Neural crest cell (in vitro differentiated cells): ENCODE data around the gene EFCAB11. TPM values are rescaled to one million over a fixed set of nuclear protein-coding genes. Genes with fewer than 3 reads are reported as not detected.

ENCODE experiments used
- DNase-seq: peaks from one replicate; pipeline ENCODE4 v3.0.0; 2021; ENCODE audit warnings: low read depth, mixed read lengths, low spot score
- H3K27ac Mint-ChIP-seq: one replicate; pipeline ENCODE4 v1.8.0; 2021; ENCODE audit warnings: mild to moderate bottlenecking, mixed read lengths; ENCODE audit not compliant: unreplicated experiment
- H3K27me3 Mint-ChIP-seq: 2 replicates; pipeline ENCODE4 v1.8.0; 2021; ENCODE audit warnings: low read depth, mild to moderate bottlenecking, mixed read lengths
- H3K36me3 Mint-ChIP-seq: 2 replicates; pipeline ENCODE4 v1.8.0; 2021; ENCODE audit warnings: low read depth, mild to moderate bottlenecking, mixed read lengths
- H3K4me1 Mint-ChIP-seq: 2 replicates; pipeline ENCODE4 v1.8.0; 2021; ENCODE audit warnings: mixed read lengths
- H3K4me3 Mint-ChIP-seq: one replicate; pipeline ENCODE4 v1.8.0; 2021; ENCODE audit warnings: mild to moderate bottlenecking, mixed read lengths
- H3K9me3 Mint-ChIP-seq: 2 replicates; pipeline ENCODE4 v1.8.0; 2021; ENCODE audit warnings: mixed read lengths
- total RNA-seq: library from RNA; stranded (reverse); gene quantifications from 2 replicates; pipeline ENCODE4 v1.2.1, GENCODE V29; 2021
- TF ChIP-seq, protein P1 (sequence below): fragments of 200-600 bp; sonication (generic); conservative IDR thresholded peaks from 2 replicates; pipeline ENCODE4 v1.5.0; 2021; ENCODE audit warnings: antibody characterized with exemption, mild to moderate bottlenecking

Gene EFCAB11
- total RNA-seq, 1 donor from 2014 or later, result 15.4 TPM

DNA sequence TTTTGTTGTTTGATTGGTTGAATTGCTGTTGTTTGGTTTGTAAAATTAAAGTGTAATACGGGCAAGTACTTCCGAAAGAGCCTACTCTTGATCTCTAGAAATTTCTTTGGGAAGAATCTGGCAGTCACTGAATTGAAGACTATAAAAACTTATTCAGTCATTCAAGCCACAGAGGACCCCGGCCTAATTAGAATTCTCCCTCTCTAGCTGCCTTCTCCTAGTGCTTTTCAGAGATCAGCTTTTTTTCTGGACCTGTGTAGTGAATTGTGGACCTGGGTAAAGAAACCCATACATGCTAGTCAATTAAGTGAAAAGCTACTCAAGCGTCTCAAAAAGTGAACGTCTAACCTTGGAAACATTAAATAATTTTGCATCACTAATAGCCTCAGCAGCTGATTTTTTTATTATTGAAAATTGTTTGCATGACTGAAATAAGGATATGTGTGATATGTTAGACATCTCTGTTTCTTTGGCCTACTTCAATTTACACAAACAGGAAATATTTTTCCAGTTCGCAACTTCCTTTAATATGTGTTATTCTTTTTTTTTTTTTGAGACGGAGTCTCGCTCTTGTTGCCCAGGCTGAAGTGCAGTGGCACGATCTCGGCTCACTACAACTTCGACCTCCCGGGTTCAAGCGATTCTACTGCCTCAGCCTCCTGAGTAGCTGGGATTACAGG is 27.2 kb downstream of the EFCAB11 start:
- Mint-ChIP-seq H3K4me1 (no peaks in the 10 kb centered on the region), H3K36me3 (peaks cover 2% of the 10 kb centered on the region), H3K4me3 (no peak overlapping the region), H3K27ac (no peak overlapping the region), H3K27me3 (no peaks in the 10 kb centered on the region), H3K9me3 (no peaks in the 10 kb centered on the region)
- TF ChIP-seq, protein P1, sequence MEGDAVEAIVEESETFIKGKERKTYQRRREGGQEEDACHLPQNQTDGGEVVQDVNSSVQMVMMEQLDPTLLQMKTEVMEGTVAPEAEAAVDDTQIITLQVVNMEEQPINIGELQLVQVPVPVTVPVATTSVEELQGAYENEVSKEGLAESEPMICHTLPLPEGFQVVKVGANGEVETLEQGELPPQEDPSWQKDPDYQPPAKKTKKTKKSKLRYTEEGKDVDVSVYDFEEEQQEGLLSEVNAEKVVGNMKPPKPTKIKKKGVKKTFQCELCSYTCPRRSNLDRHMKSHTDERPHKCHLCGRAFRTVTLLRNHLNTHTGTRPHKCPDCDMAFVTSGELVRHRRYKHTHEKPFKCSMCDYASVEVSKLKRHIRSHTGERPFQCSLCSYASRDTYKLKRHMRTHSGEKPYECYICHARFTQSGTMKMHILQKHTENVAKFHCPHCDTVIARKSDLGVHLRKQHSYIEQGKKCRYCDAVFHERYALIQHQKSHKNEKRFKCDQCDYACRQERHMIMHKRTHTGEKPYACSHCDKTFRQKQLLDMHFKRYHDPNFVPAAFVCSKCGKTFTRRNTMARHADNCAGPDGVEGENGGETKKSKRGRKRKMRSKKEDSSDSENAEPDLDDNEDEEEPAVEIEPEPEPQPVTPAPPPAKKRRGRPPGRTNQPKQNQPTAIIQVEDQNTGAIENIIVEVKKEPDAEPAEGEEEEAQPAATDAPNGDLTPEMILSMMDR, result no peak
- no peak for DNase-seq

DNA sequence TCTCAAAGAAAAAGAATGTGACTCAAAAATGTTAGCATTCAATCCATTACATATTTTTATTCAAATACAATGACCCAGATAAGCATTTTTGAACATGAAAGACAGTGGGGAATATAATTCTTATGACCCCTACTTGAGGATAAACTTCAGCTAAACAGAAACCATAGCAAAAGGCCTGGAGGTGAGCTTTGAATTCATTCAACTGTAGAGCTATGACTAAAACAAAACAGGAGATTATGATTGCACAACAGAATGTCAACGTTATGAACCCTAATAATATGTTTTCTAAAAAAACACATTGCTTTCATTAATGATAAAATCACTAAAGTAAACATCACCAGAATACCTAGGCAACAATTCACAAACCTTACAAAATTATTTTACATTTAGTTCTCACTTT is 27.8 kb downstream of the EFCAB11 start:
- H3K4me3 Mint-ChIP-seq, result no peak overlapping the region

DNA sequence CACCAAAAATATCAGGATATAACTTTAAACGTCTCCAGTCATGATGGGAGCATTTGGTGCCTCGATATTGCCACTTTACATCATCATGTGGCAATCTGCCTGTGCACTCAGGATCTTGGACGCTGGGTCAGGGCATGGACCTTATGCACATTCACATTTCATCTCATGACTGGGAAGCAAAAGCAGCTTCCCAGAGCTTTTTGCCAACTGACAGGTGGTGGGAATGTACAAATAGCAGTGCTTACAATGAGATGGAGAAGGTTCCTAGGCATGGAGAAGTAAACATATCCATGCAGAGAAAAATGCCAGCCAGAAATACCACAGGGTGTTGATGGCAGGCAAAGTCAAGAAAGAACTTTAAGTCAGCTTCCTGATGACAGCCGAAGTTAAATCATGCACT is 30.3 kb downstream of the EFCAB11 start:
- peaks cover 2% of the 10 kb centered on the region for H3K36me3 Mint-ChIP-seq
- no peak for DNase-seq
- no peak overlapping the region for H3K4me3 Mint-ChIP-seq
- no peaks in the 10 kb centered on the region for H3K9me3 Mint-ChIP-seq
- TF ChIP-seq, protein P1, result no peak
- no peaks in the 10 kb centered on the region for H3K27me3 Mint-ChIP-seq
- H3K27ac Mint-ChIP-seq, result no peak overlapping the region
- no peaks in the 10 kb centered on the region for H3K4me1 Mint-ChIP-seq

More for the DNA sequence above, 27.8 kb downstream of the EFCAB11 start:
- Mint-ChIP-seq H3K27ac (no peak overlapping the region), H3K9me3 (no peaks in the 10 kb centered on the region), H3K4me1 (no peaks in the 10 kb centered on the region), H3K27me3 (no peaks in the 10 kb centered on the region), H3K36me3 (peaks cover 2% of the 10 kb centered on the region)
- TF ChIP-seq, protein P1, result no peak
- no peak for DNase-seq

DNA sequence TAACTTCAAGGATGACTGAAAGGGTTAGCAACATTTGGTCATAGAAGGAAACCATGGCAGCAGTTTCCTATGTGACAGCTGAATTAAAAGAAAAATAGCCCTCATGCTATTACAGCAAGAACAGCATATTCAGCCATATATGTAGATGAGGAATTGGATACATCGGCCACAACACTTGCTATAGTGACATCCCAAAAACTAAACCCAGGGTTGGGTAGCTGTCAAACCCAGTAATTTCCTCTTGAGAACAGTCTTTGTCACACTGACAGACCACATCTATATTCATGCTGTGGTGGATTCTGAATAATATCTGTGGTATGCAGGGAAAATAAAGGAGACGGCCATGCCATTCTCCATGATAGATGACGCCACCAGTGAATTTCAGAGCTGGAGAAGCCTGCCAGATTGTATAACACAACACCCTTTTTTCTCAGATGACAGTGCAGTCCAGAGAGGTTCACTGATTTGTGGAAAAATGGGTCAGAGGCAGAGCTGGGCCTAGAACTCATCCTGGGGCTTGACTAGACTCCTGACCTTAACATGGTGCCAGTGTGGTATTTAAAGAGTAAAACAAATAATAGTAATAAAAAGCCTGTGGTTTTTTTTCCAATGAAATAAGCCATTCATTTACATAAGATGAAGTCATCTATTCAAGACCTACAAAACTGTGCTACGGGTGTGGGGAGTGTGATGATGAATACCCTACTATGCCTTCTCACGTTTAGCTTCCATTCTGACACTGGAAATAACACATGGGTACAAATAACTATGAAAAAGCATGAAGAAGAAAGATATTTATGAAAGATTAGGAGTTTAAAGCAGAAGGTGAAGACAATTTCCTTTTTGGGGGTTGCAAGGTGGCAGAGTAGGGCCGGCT is 32.3 kb downstream of the EFCAB11 start:
- Mint-ChIP-seq H3K9me3 (no peaks in the 10 kb centered on the region), H3K36me3 (peaks cover 2% of the 10 kb centered on the region), H3K4me1 (no peaks in the 10 kb centered on the region), H3K4me3 (no peak overlapping the region), H3K27me3 (no peaks in the 10 kb centered on the region), H3K27ac (no peak overlapping the region)
- TF ChIP-seq, protein P1, result no peak
- DNase-seq, result no peak

DNA sequence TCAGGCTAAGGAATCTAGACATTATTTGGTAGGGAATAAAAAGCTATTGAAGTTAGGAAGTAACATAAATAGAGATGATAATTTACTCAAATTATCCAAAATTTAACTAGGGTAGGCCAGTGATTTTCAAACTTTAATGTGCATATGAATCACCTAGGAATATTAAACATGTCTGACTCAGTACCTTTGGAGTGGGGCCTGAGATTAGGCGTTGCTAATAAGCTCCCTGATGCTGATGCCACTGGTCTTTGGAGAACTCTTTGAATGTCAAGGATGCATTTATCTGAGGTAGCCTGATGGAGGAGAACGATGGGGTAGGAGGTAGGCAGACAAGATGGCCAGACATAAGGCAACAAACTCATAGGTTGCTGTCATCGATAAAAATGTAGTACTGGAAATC is 33.2 kb downstream of the EFCAB11 start:
- Mint-ChIP-seq H3K9me3 (no peaks in the 10 kb centered on the region), H3K4me1 (no peaks in the 10 kb centered on the region), H3K36me3 (peaks cover 2% of the 10 kb centered on the region), H3K27ac (no peak overlapping the region), H3K4me3 (no peak overlapping the region), H3K27me3 (no peaks in the 10 kb centered on the region)
- TF ChIP-seq, protein P1, result no peak
- DNase-seq, result no peak
